ENCODE results near the gene NUDT5. TPM values are rescaled to one million over a fixed set of nuclear protein-coding genes. Genes with fewer than 3 reads are reported as not detected.
A peak's percentile ranks its signal among the peaks of the same experiment; 100 is the strongest.

The NUDT5 gene
- total and polyA plus RNA-seq, 2 of the 13 experiments (the other 11 are each of a cell fraction or from before 2014, with no cell fraction given), result 79.6 to 134 TPM

DNA sequence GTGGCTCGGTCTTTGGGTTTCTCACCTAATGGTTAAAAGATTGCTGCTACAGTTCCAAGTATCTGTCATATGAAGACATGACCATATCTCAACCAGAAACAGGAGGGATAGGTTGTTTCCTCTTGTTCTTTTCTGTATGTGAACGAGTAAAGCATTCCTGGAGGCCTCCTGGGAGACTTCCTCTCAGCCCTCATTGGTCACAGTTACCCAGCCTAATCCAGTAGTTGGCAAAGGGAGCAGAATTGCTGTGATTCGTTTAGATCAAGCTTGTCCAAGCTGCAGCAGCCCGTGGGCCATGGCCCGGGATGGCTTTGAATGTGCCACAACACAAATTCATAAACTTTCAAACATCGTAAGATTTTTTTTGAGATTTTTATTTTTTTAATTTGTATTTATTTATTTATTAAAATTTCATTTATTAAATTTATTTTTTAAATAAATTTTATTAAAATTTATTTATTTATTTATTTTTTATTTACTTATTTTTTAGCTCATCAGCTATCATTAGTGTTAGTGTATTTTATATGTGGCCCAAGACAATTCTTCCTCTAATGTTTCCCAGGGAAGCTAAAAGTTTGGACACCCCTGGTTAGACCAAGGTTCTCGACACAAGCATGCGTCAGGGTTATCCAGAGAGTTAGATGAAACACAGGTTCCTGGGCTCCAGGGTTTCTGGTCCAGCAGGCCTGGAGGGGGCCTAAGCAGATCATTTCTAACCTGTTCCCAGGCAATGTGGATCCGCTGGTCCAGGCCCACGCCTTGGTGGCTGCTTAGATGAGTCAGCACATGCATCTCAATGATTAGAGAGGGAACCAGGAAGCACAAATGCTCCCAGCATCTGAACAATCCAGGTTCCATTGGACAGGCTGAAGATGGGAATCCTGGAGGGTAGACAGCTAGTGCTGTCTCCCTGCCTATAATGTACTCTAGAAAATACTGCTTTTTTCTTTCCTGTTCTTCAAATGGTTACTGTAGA lies 25.9 kb upstream of the NUDT5 start:
- Histone ChIP-seq H3K27me3 (ENCODE audit: control insufficient read depth in 1 of 2, insufficient read depth in 2 of 2, low read length in 2 of 2) (no peaks in the 10 kb centered on the region), H3K4me1 (ENCODE audit: insufficient read depth, low read length) (0 out of 2 replicates have a peak, but pooled peaks cover 8% of the 10 kb centered on the region), H3K36me3 (replicated peaks in 1 of 2; ENCODE audit: control insufficient read depth in 1 of 2, insufficient read depth in 2 of 2, low read length in 2 of 2) (peaks cover 15 to 62% of the 10 kb centered on the region in 2 experiments), H3K4me2 (ENCODE audit: low read depth, low read length) (no peak overlapping the region), H2AFZ (ENCODE audit: low read length) (no peak overlapping the region), H3K9me3 (ENCODE audit: low read length) (no peaks in the 10 kb centered on the region), H3K4me3 (replicated peaks in 1 of 3; ENCODE audit: insufficient read depth in 1 of 3, low read depth in 2 of 3, low read length in 3 of 3) (no peak overlapping the region), H3K79me2 (ENCODE audit: insufficient read depth, low read length) (no peaks in the 10 kb centered on the region), H3K27ac (ENCODE audit: extremely low read length, insufficient read depth, low read length) (no peak overlapping the region), H4K20me1 (ENCODE audit: insufficient read depth, low read length) (no peaks in the 10 kb centered on the region), H3K9ac (ENCODE audit: insufficient read depth, low read depth, low read length) (no peak overlapping the region)
- DNase-seq (ENCODE audit: low spot score) (peak; percentile 4), ATAC-seq (no peak), FAIRE-seq (no peak)
- intact Hi-C loops (cut with micrococcal nuclease; ENCODE audit: unreplicated experiment), result no loop called here
- no TSS peak for BruUV-seq (replicated peaks)
- TF ChIP-seq TGIF2 (CRISPR knock-in tag; IDR thresholded peaks at IDR 0.05) (no peak), ZNF432 (CRISPR knock-in tag; IDR thresholded peaks at IDR 0.05; ENCODE audit: borderline replicate concordance) (no peak), ZNF274 (CRISPR knock-in tag; IDR thresholded peaks at IDR 0.05) (no peak), TRIM24 (CRISPR knock-in tag; IDR thresholded peaks at IDR 0.05) (no peak), IKZF4 (CRISPR knock-in tag; IDR thresholded peaks at IDR 0.05; ENCODE audit: borderline replicate concordance, low read depth, not compliant biosample characterization) (no peak), ZNF460 (CRISPR knock-in tag; IDR thresholded peaks at IDR 0.05; ENCODE audit: borderline replicate concordance) (no peak), GTF2F1 (IDR thresholded peaks at IDR 0.05; ENCODE audit: low read length) (no peak)
- 97% methylated on average over 10 of the region's 10 CpGs for WGBS (ENCODE audit: low lambda C conversion rate)
- CTCF ChIA-PET (ENCODE audit: low intra/inter-chr PET ratio, low total read pairs), result no interaction called here
- in situ Hi-C loops (cut with HindIII; ENCODE audit: extremely low pct_ligation_motif_present, low pct_unique_long_range_greater_than_20kb), result no loop called here
- POLR2A ChIA-PET, result no interaction called here

DNA sequence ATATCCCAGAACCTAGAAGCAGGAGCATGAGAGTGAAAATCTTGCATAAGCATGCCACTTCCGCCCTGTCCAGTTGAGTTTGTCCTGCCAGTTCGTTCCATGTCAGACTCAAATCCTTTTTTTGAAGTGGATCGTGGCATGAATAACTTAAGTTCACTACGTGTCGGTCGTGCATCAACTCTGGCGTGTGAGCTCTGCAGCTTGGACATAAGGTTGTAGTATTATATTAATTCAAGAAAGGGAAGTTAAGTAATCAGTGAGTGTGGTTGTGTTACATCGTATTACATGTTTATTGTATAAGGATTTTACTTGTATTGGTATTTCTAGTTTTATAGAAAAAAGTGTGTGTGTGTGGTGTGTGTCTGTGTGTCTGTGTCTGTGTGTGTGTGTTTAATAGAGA lies 23.3 kb upstream of the NUDT5 start:
- intact Hi-C loops (cut with micrococcal nuclease; ENCODE audit: unreplicated experiment) (no loop called here), in situ Hi-C loops (cut with HindIII; ENCODE audit: extremely low pct_ligation_motif_present, low pct_unique_long_range_greater_than_20kb) (no loop called here)
- no peak overlapping the region for H3K4me3 ChIP-seq (replicated peaks in 1 of 3; ENCODE audit: insufficient read depth in 1 of 3, low read depth in 2 of 3, low read length in 3 of 3)
- no peak for ATAC-seq
- no peak overlapping the region for H2AFZ ChIP-seq (ENCODE audit: low read length)
- no peak overlapping the region for H3K27ac ChIP-seq (ENCODE audit: extremely low read length, insufficient read depth, low read length)
- H3K9me3 ChIP-seq (ENCODE audit: low read length), result no peaks in the 10 kb centered on the region
- no peak overlapping the region for H3K4me2 ChIP-seq (ENCODE audit: low read depth, low read length)
- ChIA-PET POLR2A (no interaction called here), CTCF (ENCODE audit: low intra/inter-chr PET ratio, low total read pairs) (no interaction called here)
- 97% methylated on average over 8 of the region's 8 CpGs for WGBS (ENCODE audit: low lambda C conversion rate)
- no peak for DNase-seq (ENCODE audit: low spot score)
- no peaks in the 10 kb centered on the region for H3K79me2 ChIP-seq (ENCODE audit: insufficient read depth, low read length)
- peaks cover 6% of the 10 kb centered on the region for H4K20me1 ChIP-seq (ENCODE audit: insufficient read depth, low read length)
- H3K4me1 ChIP-seq (ENCODE audit: insufficient read depth, low read length), result 0 out of 2 replicates have a peak, but pooled peaks cover under 1% of the 10 kb centered on the region
- no peaks in the 10 kb centered on the region for H3K27me3 ChIP-seq (ENCODE audit: control insufficient read depth in 1 of 2, insufficient read depth in 2 of 2, low read length in 2 of 2)
- peaks cover 13 to 68% of the 10 kb centered on the region in 2 experiments for H3K36me3 ChIP-seq (replicated peaks in 1 of 2; ENCODE audit: control insufficient read depth in 1 of 2, insufficient read depth in 2 of 2, low read length in 2 of 2)
- FAIRE-seq, result no peak
- H3K9ac ChIP-seq (ENCODE audit: insufficient read depth, low read depth, low read length), result no peak overlapping the region
- no TSS peak for BruUV-seq (replicated peaks)
- no peak for TF ChIP-seq POLR2AphosphoS2 (IDR thresholded peaks at IDR 0.05; ENCODE audit: low read depth, low read length)
- TF ChIP-seq MYC (CRISPR knock-in tag; IDR thresholded peaks at IDR 0.05; ENCODE audit: borderline replicate concordance), result no peak
- TF ChIP-seq, protein P1, sequence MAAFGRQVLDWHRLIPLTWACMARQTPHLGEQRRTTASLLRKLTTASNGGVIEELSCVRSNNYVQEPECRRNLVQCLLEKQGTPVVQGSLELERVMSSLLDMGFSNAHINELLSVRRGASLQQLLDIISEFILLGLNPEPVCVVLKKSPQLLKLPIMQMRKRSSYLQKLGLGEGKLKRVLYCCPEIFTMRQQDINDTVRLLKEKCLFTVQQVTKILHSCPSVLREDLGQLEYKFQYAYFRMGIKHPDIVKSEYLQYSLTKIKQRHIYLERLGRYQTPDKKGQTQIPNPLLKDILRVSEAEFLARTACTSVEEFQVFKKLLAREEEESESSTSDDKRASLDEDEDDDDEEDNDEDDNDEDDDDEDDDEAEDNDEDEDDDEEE (CRISPR knock-in tag; IDR thresholded peaks at IDR 0.05), result no peak
- TF ChIP-seq, protein P2, sequence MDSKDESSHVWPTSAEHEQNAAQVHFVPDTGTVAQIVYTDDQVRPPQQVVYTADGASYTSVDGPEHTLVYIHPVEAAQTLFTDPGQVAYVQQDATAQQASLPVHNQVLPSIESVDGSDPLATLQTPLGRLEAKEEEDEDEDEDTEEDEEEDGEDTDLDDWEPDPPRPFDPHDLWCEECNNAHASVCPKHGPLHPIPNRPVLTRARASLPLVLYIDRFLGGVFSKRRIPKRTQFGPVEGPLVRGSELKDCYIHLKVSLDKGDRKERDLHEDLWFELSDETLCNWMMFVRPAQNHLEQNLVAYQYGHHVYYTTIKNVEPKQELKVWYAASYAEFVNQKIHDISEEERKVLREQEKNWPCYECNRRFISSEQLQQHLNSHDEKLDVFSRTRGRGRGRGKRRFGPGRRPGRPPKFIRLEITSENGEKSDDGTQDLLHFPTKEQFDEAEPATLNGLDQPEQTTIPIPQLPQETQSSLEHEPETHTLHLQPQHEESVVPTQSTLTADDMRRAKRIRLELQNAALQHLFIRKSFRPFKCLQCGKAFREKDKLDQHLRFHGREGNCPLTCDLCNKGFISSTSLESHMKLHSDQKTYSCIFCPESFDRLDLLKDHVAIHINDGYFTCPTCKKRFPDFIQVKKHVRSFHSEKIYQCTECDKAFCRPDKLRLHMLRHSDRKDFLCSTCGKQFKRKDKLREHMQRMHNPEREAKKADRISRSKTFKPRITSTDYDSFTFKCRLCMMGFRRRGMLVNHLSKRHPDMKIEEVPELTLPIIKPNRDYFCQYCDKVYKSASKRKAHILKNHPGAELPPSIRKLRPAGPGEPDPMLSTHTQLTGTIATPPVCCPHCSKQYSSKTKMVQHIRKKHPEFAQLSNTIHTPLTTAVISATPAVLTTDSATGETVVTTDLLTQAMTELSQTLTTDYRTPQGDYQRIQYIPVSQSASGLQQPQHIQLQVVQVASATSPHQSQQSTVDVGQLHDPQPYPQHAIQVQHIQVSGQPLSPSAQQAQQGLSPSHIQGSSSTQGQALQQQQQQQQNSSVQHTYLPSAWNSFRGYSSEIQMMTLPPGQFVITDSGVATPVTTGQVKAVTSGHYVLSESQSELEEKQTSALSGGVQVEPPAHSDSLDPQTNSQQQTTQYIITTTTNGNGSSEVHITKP (CRISPR knock-in tag; IDR thresholded peaks at IDR 0.05; ENCODE audit: low read depth), result no peak
- no peak for TF ChIP-seq PPARG (CRISPR knock-in tag; conservative IDR thresholded peaks at IDR 0.05)

Data from HepG2 (cell line).